ENCODE data around the gene QRSL1. TPM values are rescaled to one million over a fixed set of nuclear protein-coding genes. Genes with fewer than 3 reads are reported as not detected.
A peak's percentile ranks its signal among the peaks of the same experiment; 100 is the strongest.
"Not testable (repeated sequence)": the region's sequence is repeated elsewhere in the genome, so short reads cannot be mapped to it uniquely, and the experiment has no call there.

The QRSL1 gene
- total RNA-seq, 1 experiment from 2014 or later, result 13.4 TPM

DNA sequence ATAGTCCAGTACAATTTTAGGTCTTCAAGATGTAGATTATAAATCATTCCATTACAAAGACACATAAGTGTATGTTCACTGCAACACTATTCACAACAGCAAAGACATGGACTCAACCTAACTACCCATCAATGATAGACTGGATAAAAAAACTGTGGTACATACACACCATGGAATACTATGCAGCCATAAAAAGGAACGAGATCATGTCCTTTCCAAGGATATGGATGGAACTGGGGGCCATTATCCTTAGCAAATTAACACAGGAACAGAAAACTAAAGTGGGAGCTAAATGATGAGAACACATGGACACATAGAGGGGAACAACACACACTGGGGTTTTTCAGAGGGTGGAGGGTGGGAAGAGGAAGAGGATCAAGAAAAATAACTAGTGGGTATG, 6.3 kb upstream of the QRSL1 start:
- Histone ChIP-seq H3K9me3 (ENCODE audit: insufficient read depth, low read depth) (no peaks in the 10 kb centered on the region), H3K4me2 (no peak overlapping the region), H3K4me3 (no peak overlapping the region), H3K9me2 (ENCODE audit: insufficient read depth) (no peaks in the 10 kb centered on the region), H4K20me1 (ENCODE audit: insufficient read depth) (no peaks in the 10 kb centered on the region), H2AFZ (no peak overlapping the region), H3K36me3 (ENCODE audit: low read depth) (0 out of 2 replicates have a peak, but pooled peaks cover 5% of the 10 kb centered on the region), H3K79me2 (ENCODE audit: low read depth) (peaks cover 1% of the 10 kb centered on the region), H3F3A (ENCODE audit: insufficient read depth, low read depth) (no peaks in the 10 kb centered on the region; the same call in 1 of the 2 replicates), H3K4me1 (replicated peaks; ENCODE audit: insufficient read depth) (no peaks in the 10 kb centered on the region), H3K27me3 (ENCODE audit: insufficient read depth, low read depth) (no peaks in the 10 kb centered on the region), H3K27ac (no peak overlapping the region)
- no peak for DNase-seq
- BruUV-seq (replicated peaks), result no TSS peak
- no peak for TF ChIP-seq EZH2 (IDR thresholded peaks at IDR 0.05; ENCODE audit: low read depth)
- TF ChIP-seq, protein P1, sequence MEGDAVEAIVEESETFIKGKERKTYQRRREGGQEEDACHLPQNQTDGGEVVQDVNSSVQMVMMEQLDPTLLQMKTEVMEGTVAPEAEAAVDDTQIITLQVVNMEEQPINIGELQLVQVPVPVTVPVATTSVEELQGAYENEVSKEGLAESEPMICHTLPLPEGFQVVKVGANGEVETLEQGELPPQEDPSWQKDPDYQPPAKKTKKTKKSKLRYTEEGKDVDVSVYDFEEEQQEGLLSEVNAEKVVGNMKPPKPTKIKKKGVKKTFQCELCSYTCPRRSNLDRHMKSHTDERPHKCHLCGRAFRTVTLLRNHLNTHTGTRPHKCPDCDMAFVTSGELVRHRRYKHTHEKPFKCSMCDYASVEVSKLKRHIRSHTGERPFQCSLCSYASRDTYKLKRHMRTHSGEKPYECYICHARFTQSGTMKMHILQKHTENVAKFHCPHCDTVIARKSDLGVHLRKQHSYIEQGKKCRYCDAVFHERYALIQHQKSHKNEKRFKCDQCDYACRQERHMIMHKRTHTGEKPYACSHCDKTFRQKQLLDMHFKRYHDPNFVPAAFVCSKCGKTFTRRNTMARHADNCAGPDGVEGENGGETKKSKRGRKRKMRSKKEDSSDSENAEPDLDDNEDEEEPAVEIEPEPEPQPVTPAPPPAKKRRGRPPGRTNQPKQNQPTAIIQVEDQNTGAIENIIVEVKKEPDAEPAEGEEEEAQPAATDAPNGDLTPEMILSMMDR (conservative IDR thresholded peaks at IDR 0.05), result no peak
- ChIA-PET CTCF (no interaction called here), POLR2A (ENCODE audit: unreplicated experiment) (no interaction called here)
- intact Hi-C loops (cut with micrococcal nuclease; ENCODE audit: unreplicated experiment), result no loop called here

DNA sequence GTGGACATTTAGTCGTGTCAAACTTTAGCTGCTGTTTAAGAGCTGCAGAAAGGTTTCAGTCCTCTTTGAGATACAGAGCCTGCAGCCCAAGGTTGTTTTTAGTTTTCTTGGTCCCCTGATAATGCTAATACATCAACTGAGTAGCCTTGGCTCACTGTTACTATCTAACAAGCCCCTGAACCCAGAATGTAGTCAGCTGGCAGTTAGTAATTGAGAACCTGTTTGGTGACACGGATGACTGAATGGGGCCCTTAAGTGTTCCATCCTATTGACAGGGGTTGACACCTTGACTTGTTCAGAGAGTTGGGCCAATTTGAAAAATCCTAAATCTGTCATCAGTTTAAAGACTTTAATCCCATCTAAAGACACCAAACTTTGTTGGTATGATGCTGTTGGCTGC, 2.9 kb upstream of the QRSL1 start:
- POLR2A ChIA-PET (ENCODE audit: unreplicated experiment), result no interaction called here
- peaks cover 30% of the 10 kb centered on the region for H3K79me2 ChIP-seq (ENCODE audit: low read depth)
- no peaks in the 10 kb centered on the region for H3K9me3 ChIP-seq (ENCODE audit: insufficient read depth, low read depth)
- H2AFZ ChIP-seq, result no peak overlapping the region
- H3K4me2 ChIP-seq, result no peak overlapping the region
- H3K9me2 ChIP-seq (ENCODE audit: insufficient read depth), result no peaks in the 10 kb centered on the region
- intact Hi-C loops (cut with micrococcal nuclease; ENCODE audit: unreplicated experiment), result no loop called here
- no peak for TF ChIP-seq EZH2 (IDR thresholded peaks at IDR 0.05; ENCODE audit: low read depth)
- TF ChIP-seq, protein P1 (conservative IDR thresholded peaks at IDR 0.05), result no peak
- no peak overlapping the region for H3K4me3 ChIP-seq
- DNase-seq, result no peak
- H3K27ac ChIP-seq, result no peak overlapping the region
- no peaks in the 10 kb centered on the region for H4K20me1 ChIP-seq (ENCODE audit: insufficient read depth)
- BruUV-seq (replicated peaks), result no TSS peak
- no peaks in the 10 kb centered on the region for H3K27me3 ChIP-seq (ENCODE audit: insufficient read depth, low read depth)
- peaks cover 10% of the 10 kb centered on the region for H3K4me1 ChIP-seq (replicated peaks; ENCODE audit: insufficient read depth)
- no peaks in the 10 kb centered on the region; the same call in 1 of the 2 replicates for H3F3A ChIP-seq (ENCODE audit: insufficient read depth, low read depth)
- H3K36me3 ChIP-seq (ENCODE audit: low read depth), result no peaks in the 10 kb centered on the region
- CTCF ChIA-PET, result no interaction called here

DNA sequence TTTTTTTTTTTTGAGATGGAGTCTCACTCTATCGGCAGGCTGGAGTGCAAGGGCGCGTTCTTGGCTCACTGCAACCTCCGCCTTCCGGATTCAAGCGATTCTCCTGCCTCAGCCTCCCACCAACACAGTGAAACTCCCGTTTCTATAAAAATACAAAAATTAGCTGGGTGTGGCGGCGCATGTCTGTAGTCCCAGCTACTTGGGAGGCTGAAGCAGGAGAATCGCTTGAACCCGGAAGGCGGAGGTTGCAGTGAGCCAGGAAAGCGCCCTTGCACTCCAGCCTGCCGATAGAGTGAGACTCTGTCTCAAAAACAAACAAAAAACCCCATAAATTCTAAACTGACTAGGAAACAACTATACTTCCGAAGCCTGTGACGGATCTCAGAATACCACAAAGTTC, 1.6 kb upstream of the QRSL1 start:
- CTCF ChIA-PET; POLR2A ChIA-PET (ENCODE audit: unreplicated experiment): not testable (repeated sequence)

DNA sequence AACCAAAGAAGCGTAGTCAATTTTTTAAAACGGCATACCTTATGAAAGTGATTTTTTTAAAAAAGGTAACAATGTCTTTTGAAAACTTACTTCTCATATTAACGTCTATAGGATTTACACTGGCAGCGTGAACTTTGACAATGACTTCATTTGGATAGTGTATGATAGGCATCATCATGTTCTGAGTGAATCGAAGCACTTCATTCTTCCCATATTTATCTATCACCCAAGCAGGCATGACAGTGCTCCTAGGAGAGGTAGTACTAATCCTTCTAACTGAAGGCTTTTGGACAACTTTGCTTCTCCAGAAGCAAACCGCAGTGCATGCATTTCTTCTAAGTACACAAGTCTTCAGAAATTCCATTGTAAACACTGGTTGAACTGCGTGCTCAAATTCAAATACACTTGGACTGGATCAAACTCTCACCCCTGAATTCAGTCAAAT, 698 bp upstream of the QRSL1 start:
- peaks cover 3% of the 10 kb centered on the region; the same call in 1 of the 2 replicates for H4K20me1 ChIP-seq (ENCODE audit: insufficient read depth)
- peaks cover 51% of the 10 kb centered on the region for H3K79me2 ChIP-seq (ENCODE audit: low read depth)
- peak overlapping the region; percentile 78 for H3K4me2 ChIP-seq
- BruUV-seq (replicated peaks), result no TSS peak
- H2AFZ ChIP-seq, result peak overlapping the region; percentile 90
- H3K36me3 ChIP-seq (ENCODE audit: low read depth), result no peaks in the 10 kb centered on the region
- ChIA-PET POLR2A (ENCODE audit: unreplicated experiment) (no interaction called here), CTCF (no interaction called here)
- no peaks in the 10 kb centered on the region for H3K9me3 ChIP-seq (ENCODE audit: insufficient read depth, low read depth)
- intact Hi-C loops (cut with micrococcal nuclease; ENCODE audit: unreplicated experiment), result loop anchor here (1.0 to 2.0 kb wide), 2 partner anchors 170 to 346 kb away; partner anchors contain the start of gene CD24
- peak in 1 of 2 experiments; percentile 50 for DNase-seq
- H3K4me1 ChIP-seq (replicated peaks; ENCODE audit: insufficient read depth), result peaks cover 10% of the 10 kb centered on the region
- H3K4me3 ChIP-seq, result peak overlapping the region; percentile 96
- H3K9me2 ChIP-seq (ENCODE audit: insufficient read depth), result no peaks in the 10 kb centered on the region
- TF ChIP-seq, protein P1 (conservative IDR thresholded peaks at IDR 0.05), result no peak
- TF ChIP-seq EZH2 (IDR thresholded peaks at IDR 0.05; ENCODE audit: low read depth), result no peak
- no peaks in the 10 kb centered on the region; the same call in 1 of the 2 replicates for H3F3A ChIP-seq (ENCODE audit: insufficient read depth, low read depth)
- peak overlapping the region; percentile 68 for H3K27ac ChIP-seq
- H3K27me3 ChIP-seq (ENCODE audit: insufficient read depth, low read depth), result no peaks in the 10 kb centered on the region

More for the DNA sequence above, 1.6 kb upstream of the QRSL1 start:
- H3K27me3 ChIP-seq (ENCODE audit: insufficient read depth, low read depth); H3K36me3 ChIP-seq (ENCODE audit: low read depth); H3K4me1 ChIP-seq (replicated peaks; ENCODE audit: insufficient read depth); H3K9me3 ChIP-seq (ENCODE audit: insufficient read depth, low read depth); H3F3A ChIP-seq (ENCODE audit: insufficient read depth, low read depth); BruUV-seq (replicated peaks); H3K27ac ChIP-seq; H2AFZ ChIP-seq; DNase-seq; H3K9me2 ChIP-seq (ENCODE audit: insufficient read depth); H3K4me3 ChIP-seq; H4K20me1 ChIP-seq (ENCODE audit: insufficient read depth): not testable (repeated sequence)
- Histone ChIP-seq H3K79me2 (ENCODE audit: low read depth) (peaks cover 42% of the 10 kb centered on the region), H3K4me2 (peak overlapping the region; percentile 78; the same call in 1 of the 2 replicates)
- intact Hi-C loops (cut with micrococcal nuclease; ENCODE audit: unreplicated experiment), result loop anchor here (2.0 kb wide), 1 partner anchor 171 kb away; no protein-coding TSS in a partner anchor

All from PC-9 (cell line).